Prostate gland (tissue), 2 donors: Measurements from ENCODE around the gene ELOVL1. TPM values are rescaled to one million over a fixed set of nuclear protein-coding genes. Genes with fewer than 3 reads are reported as not detected.
A peak's percentile ranks its signal among the peaks of the same experiment; 100 is the strongest.

ENCODE experiments used
- DNase-seq: peaks from one replicate; pipeline ENCODE4 v3.0.0-alpha.2; 2019; ENCODE audit warnings: low spot score
- H3K27ac ChIP-seq, 2 donors: fragments of 200-600 bp; sonication (generic); 2 replicates each; pipeline ENCODE4 v1.5.1; 2017 to 2019
- H3K27me3 ChIP-seq: fragments of 200-600 bp; sonication (generic); replicated peaks from 2 replicates; pipeline ENCODE4 v1.5.1; 2019; ENCODE audit not compliant: insufficient read depth
- H3K36me3 ChIP-seq, 2 donors: fragments of 200-600 bp; sonication (generic); 1 replicate in 1 of 2; 2 replicates in 1 of 2; pipeline versions ENCODE4 v1.5.1 to v1.8.1; 2017 to 2019
- H3K4me1 ChIP-seq: fragments of 200-600 bp; sonication (generic); replicated peaks from 2 replicates; pipeline ENCODE4 v1.5.1; 2019
- H3K4me3 ChIP-seq, 2 donors: fragments of 200-600 bp; sonication (generic); 2 replicates each; pipeline ENCODE4 v1.5.1; 2017 to 2019
- H3K9me3 ChIP-seq: fragments of 200-600 bp; sonication (generic); 2 replicates; pipeline ENCODE4 v1.5.1; 2017
- CTCF ChIP-seq, 4 experiments: fragments of 200-600 bp in 2 of 4; fragments of 450-650 bp in 2 of 4; sonication (generic) in 2 of 4; IDR thresholded peaks; 1 replicate in 3 of 4; 2 replicates in 1 of 4; pipeline ENCODE4 v1.5.1; 2016 to 2019; ENCODE audit warnings: antibody characterized with exemption in 4 of 4, mild to moderate bottlenecking in 2 of 4, moderate library complexity in 2 of 4
- POLR2A ChIP-seq: fragments of 450-650 bp; IDR thresholded peaks from one replicate; pipeline ENCODE4 v1.6.1; 2016; ENCODE audit warnings: antibody characterized with exemption, mild to moderate bottlenecking
- POLR2AphosphoS5 ChIP-seq: sonication (generic); formaldehyde crosslinking; IDR thresholded peaks from one replicate; pipeline ENCODE4 v1.6.1; 2017; ENCODE audit warnings: antibody characterized with exemption
- WGBS: methylation state at CpG from one replicate; pipeline ENCODE4 v1.1.5; 2018; 5-methylcytosine and 5-hydroxymethylcytosine counted together
- intact Hi-C: fragments of 100-400 bp; cut with DNase I; formaldehyde crosslinking; loops from one replicate; pipeline ENCODE4 v1.14.2; 2022
- total RNA-seq, 2 donors: library from RNA; depleted of rRNA; stranded (reverse); fragments of >200 nt; gene quantifications; one replicate each; pipeline ENCODE4 v1.1.0, GENCODE V29; 2016

Gene ELOVL1
- total RNA-seq, 2 donors from 2014 or later = 48.6 to 62.0 TPM

- WGBS = 22% methylated on average over 11 of the region's 11 CpGs
- peak overlapping the region; percentile 45 to 52 for H3K4me3 ChIP-seq
- peak; percentile 68 for DNase-seq
These were observed 18.1 kb downstream of the ELOVL1 start for GRCh38 chr1:43349594-43350306.

GRCh38 chr1:43348809-43349593 is 18.8 kb downstream of the ELOVL1 start:
- Histone ChIP-seq H3K4me3 (peak overlapping the region; percentile 45 to 52), H3K27ac (peak overlapping the region; percentile 96 to 97)
- 24% methylated on average over 43 of the region's 72 CpGs for WGBS

More at GRCh38 chr1:43349594-43350306, 18.1 kb downstream of the ELOVL1 start:
- no peak for TF ChIP-seq POLR2A
- TF ChIP-seq CTCF (IDR thresholded peaks at IDR 0.05) = no peak
- TF ChIP-seq POLR2AphosphoS5 = peak; percentile 61
- intact Hi-C loops = loop anchor here (2.0 kb wide), 1 partner anchor 53 kb away; no protein-coding TSS in a partner anchor
- no peaks in the 10 kb centered on the region for H3K36me3 ChIP-seq
- no peaks in the 10 kb centered on the region for H3K4me1 ChIP-seq
- H3K27ac ChIP-seq = peak overlapping the region; percentile 96 to 97
- H3K9me3 ChIP-seq = no peaks in the 10 kb centered on the region
- H3K27me3 ChIP-seq = no peaks in the 10 kb centered on the region

GRCh38 chr1:43348343-43348808 is 19.4 kb downstream of the ELOVL1 start:
- Histone ChIP-seq H3K27ac (peak overlapping the region; percentile 96 to 97), H3K4me1 (no peaks in the 10 kb centered on the region), H3K9me3 (no peaks in the 10 kb centered on the region), H3K36me3 (no peaks in the 10 kb centered on the region), H3K4me3 (peak overlapping the region; percentile 45 to 52), H3K27me3 (no peaks in the 10 kb centered on the region)
- no peak for DNase-seq
- TF ChIP-seq POLR2AphosphoS5 (no peak), POLR2A (no peak), CTCF (IDR thresholded peaks at IDR 0.05) (no peak)
- intact Hi-C loops = loop anchor here (2.0 kb wide), 1 partner anchor 52 kb away; no protein-coding TSS in a partner anchor
- WGBS = 38% methylated on average over 22 of the region's 22 CpGs

More at GRCh38 chr1:43348809-43349593, 18.8 kb downstream of the ELOVL1 start:
- DNase-seq = peak; percentile 87
- Histone ChIP-seq H3K27me3 (no peaks in the 10 kb centered on the region), H3K4me1 (no peaks in the 10 kb centered on the region), H3K9me3 (no peaks in the 10 kb centered on the region), H3K36me3 (no peaks in the 10 kb centered on the region)
- intact Hi-C loops = loop anchor here (2.0 kb wide), 1 partner anchor 52 kb away; no protein-coding TSS in a partner anchor
- TF ChIP-seq POLR2A = peak; percentile 74
- peak in 1 of 4 experiments; percentile 11 for TF ChIP-seq CTCF (IDR thresholded peaks at IDR 0.05)
- peak; percentile 74 for TF ChIP-seq POLR2AphosphoS5

GRCh38 chr1:43346636-43347035 is 21.2 kb downstream of the ELOVL1 start:
- TF ChIP-seq POLR2AphosphoS5 = no peak
- TF ChIP-seq CTCF (IDR thresholded peaks at IDR 0.05) = no peak
- TF ChIP-seq POLR2A = no peak
- Histone ChIP-seq H3K4me3 (no peak overlapping the region), H3K27me3 (no peaks in the 10 kb centered on the region), H3K9me3 (no peaks in the 10 kb centered on the region), H3K27ac (no peak overlapping the region), H3K4me1 (no peaks in the 10 kb centered on the region), H3K36me3 (no peaks in the 10 kb centered on the region)
- WGBS = 95% methylated on average over 5 of the region's 5 CpGs
- no peak for DNase-seq
- intact Hi-C loops = no loop called here
